Esophagus (tissue), 2 donors: ENCODE results near the gene SORCS2. TPM values are rescaled to one million over a fixed set of nuclear protein-coding genes. Genes with fewer than 3 reads are reported as not detected.

Source experiments
- H3K27ac ChIP-seq, 2 donors: one replicate each; pipeline ENCODE4 v1.5.1; 2013; ENCODE audit warnings: low read depth in 2 of 2, mild to moderate bottlenecking in 2 of 2, inconsistent platforms in 1 of 2, low read length in 1 of 2, moderate library complexity in 1 of 2
- H3K27me3 ChIP-seq, 2 donors: one replicate each; pipeline ENCODE4 v1.6.1; 2013; ENCODE audit warnings: low read length in 2 of 2, control low read depth in 1 of 2, mild to moderate bottlenecking in 1 of 2; ENCODE audit not compliant: insufficient read depth in 2 of 2, control insufficient read depth in 1 of 2
- H3K36me3 ChIP-seq, 2 donors: one replicate each; pipeline ENCODE4 v1.6.1; 2013; ENCODE audit warnings: low read length in 1 of 2; ENCODE audit not compliant: control insufficient read depth in 2 of 2, insufficient read depth in 2 of 2
- H3K4me1 ChIP-seq, 2 donors: one replicate each; pipeline ENCODE4 v1.6.1; 2013; ENCODE audit warnings: low read length in 1 of 2; ENCODE audit not compliant: control insufficient read depth in 2 of 2, insufficient read depth in 2 of 2
- H3K4me3 ChIP-seq, 2 donors: one replicate each; pipeline ENCODE4 v1.5.1; 2013; ENCODE audit warnings: low read length in 2 of 2, mild to moderate bottlenecking in 2 of 2, low read depth in 1 of 2, moderate library complexity in 1 of 2
- H3K9me3 ChIP-seq, 2 donors: one replicate each; pipeline ENCODE4 v1.6.1; 2013; ENCODE audit warnings: mild to moderate bottlenecking in 2 of 2, low read depth in 1 of 2, low read length in 1 of 2, moderate library complexity in 1 of 2; ENCODE audit not compliant: control insufficient read depth in 2 of 2, insufficient read depth in 1 of 2
- WGBS, 2 donors: extraction: QIAGEN DNeasy Blood & Tissue Kit; methylation state at CpG; one replicate each; pipeline ENCODE4 v1.1.7; 2013; 5-methylcytosine and 5-hydroxymethylcytosine counted together
- polyA plus RNA-seq, 2 donors: library from polyadenylated mRNA; stranded (reverse); fragments of 200-250 nt; gene quantifications; one replicate each; pipeline ENCODE4 v1.2.3, GENCODE V29; 2013
- donor health status: healthy with polysubstance abuse.
- donor health status: Bipolar disorder and iron deficiency.

SORCS2 gene
- polyA plus RNA-seq, 2 donors: 1.1 to 1.2 TPM

GRCh38 chr4:7236847-7237246 lies 44.5 kb downstream of the SORCS2 start:
- no peak overlapping the region for H3K27ac ChIP-seq
- H3K4me3 ChIP-seq: no peak overlapping the region
- 59 to 63% methylated on average over 4 of the region's 4 CpGs for WGBS, 2 donors

GRCh38 chr4:7237873-7238272 lies 45.5 kb downstream of the SORCS2 start:
- Histone ChIP-seq H3K9me3 (peaks cover 0 to 9% of the 10 kb centered on the region in 2 donors), H3K4me1 (peaks cover 0 to 3% of the 10 kb centered on the region in 2 donors), H3K4me3 (no peak overlapping the region), H3K27me3 (peaks cover 0 to 3% of the 10 kb centered on the region in 2 donors), H3K36me3 (no peaks in the 10 kb centered on the region), H3K27ac (no peak overlapping the region)
- 74 to 83% methylated on average over 6 of the region's 6 CpGs for WGBS, 2 donors

More at GRCh38 chr4:7236847-7237246, 44.5 kb downstream of the SORCS2 start:
- Histone ChIP-seq H3K4me1 (peaks cover 1 to 3% of the 10 kb centered on the region in 2 donors), H3K36me3 (no peaks in the 10 kb centered on the region), H3K27me3 (no peaks in the 10 kb centered on the region), H3K9me3 (peaks cover 0 to 9% of the 10 kb centered on the region in 2 donors)

- no peak overlapping the region for H3K27ac ChIP-seq
- peaks cover 0 to 3% of the 10 kb centered on the region in 2 donors for H3K27me3 ChIP-seq
- 90 to 94% methylated on average over 12 of the region's 12 CpGs for WGBS, 2 donors
- H3K36me3 ChIP-seq: no peaks in the 10 kb centered on the region
- peaks cover 0 to 3% of the 10 kb centered on the region in 2 donors for H3K4me1 ChIP-seq
- H3K4me3 ChIP-seq: no peak overlapping the region
- H3K9me3 ChIP-seq: peaks cover 0 to 9% of the 10 kb centered on the region in 2 donors
These were observed 46.1 kb downstream of the SORCS2 start for GRCh38 chr4:7238300-7238960.

- peaks cover 0 to 3% of the 10 kb centered on the region in 2 donors for H3K27me3 ChIP-seq
- H3K27ac ChIP-seq: no peak overlapping the region
- no peaks in the 10 kb centered on the region for H3K36me3 ChIP-seq
- H3K4me1 ChIP-seq: peaks cover 0 to 3% of the 10 kb centered on the region in 2 donors
- peaks cover 0 to 9% of the 10 kb centered on the region in 2 donors for H3K9me3 ChIP-seq
- 78 to 85% methylated on average over 15 of the region's 15 CpGs for WGBS, 2 donors
- no peak overlapping the region for H3K4me3 ChIP-seq
These were observed 46.9 kb downstream of the SORCS2 start for GRCh38 chr4:7239101-7239820.

- Histone ChIP-seq H3K4me3 (no peak overlapping the region), H3K9me3 (peaks cover 0 to 9% of the 10 kb centered on the region in 2 donors), H3K36me3 (no peaks in the 10 kb centered on the region), H3K27ac (no peak overlapping the region), H3K27me3 (peaks cover 0 to 3% of the 10 kb centered on the region in 2 donors), H3K4me1 (peaks cover 0 to under 1% of the 10 kb centered on the region in 2 donors)
- 74 to 80% methylated on average over 13 of the region's 13 CpGs for whole genome bisulfite sequencing, 2 donors
These were observed 47.5 kb downstream of the SORCS2 start for GRCh38 chr4:7239844-7240243.

GRCh38 chr4:7240306-7240705 lies 48.0 kb downstream of the SORCS2 start:
- Histone ChIP-seq H3K4me3 (no peak overlapping the region), H3K36me3 (no peaks in the 10 kb centered on the region), H3K27ac (no peak overlapping the region), H3K9me3 (peaks cover 0 to 9% of the 10 kb centered on the region in 2 donors), H3K4me1 (no peaks in the 10 kb centered on the region), H3K27me3 (peaks cover 0 to 3% of the 10 kb centered on the region in 2 donors)
- WGBS, 2 donors: 69 to 78% methylated on average over 12 of the region's 12 CpGs

GRCh38 chr4:7241597-7242125 lies 49.3 kb downstream of the SORCS2 start:
- Histone ChIP-seq H3K27me3 (peaks cover 0 to 3% of the 10 kb centered on the region in 2 donors), H3K4me3 (no peak overlapping the region), H3K9me3 (peaks cover 0 to 9% of the 10 kb centered on the region in 2 donors), H3K36me3 (no peaks in the 10 kb centered on the region), H3K4me1 (no peaks in the 10 kb centered on the region), H3K27ac (no peak overlapping the region)
- 85 to 93% methylated on average over 18 of the region's 18 CpGs for WGBS, 2 donors

GRCh38 chr4:7242766-7243165 lies 50.4 kb downstream of the SORCS2 start:
- Histone ChIP-seq H3K4me1 (no peaks in the 10 kb centered on the region), H3K4me3 (no peak overlapping the region), H3K27me3 (peaks cover 0 to 3% of the 10 kb centered on the region in 2 donors), H3K27ac (no peak overlapping the region), H3K9me3 (peaks cover 0 to 9% of the 10 kb centered on the region in 2 donors), H3K36me3 (no peaks in the 10 kb centered on the region)
- 80 to 85% methylated on average over 13 of the region's 13 CpGs for WGBS, 2 donors

GRCh38 chr4:7243609-7244330 lies 51.4 kb downstream of the SORCS2 start:
- Histone ChIP-seq H3K4me1 (no peaks in the 10 kb centered on the region), H3K36me3 (no peaks in the 10 kb centered on the region), H3K27ac (no peak overlapping the region), H3K27me3 (peaks cover 0 to 6% of the 10 kb centered on the region in 2 donors), H3K4me3 (no peak overlapping the region), H3K9me3 (peaks cover 0 to 4% of the 10 kb centered on the region in 2 donors)
- WGBS, 2 donors: 79 to 83% methylated on average over 21 of the region's 21 CpGs
